ENCODE data around the gene PPM1H. TPM values are rescaled to one million over a fixed set of nuclear protein-coding genes. Genes with fewer than 3 reads are reported as not detected.

Gene PPM1H
- total RNA-seq, 2 donors from 2014 or later = 27.0 to 46.9 TPM

- WGBS = 97% methylated on average over 1 of the region's 1 CpG
- intact Hi-C loops (cut with DNase I) = no loop called here
- no peak for DNase-seq (ENCODE audit: low spot score)
- Histone ChIP-seq H3K4me1 (replicated peaks) (no peaks in the 10 kb centered on the region), H3K36me3 (no peaks in the 10 kb centered on the region), H3K27ac (peak overlapping the region in 1 of 2 donors; percentile 38), H3K4me3 (no peak overlapping the region), H3K27me3 (replicated peaks; ENCODE audit: insufficient read depth) (no peaks in the 10 kb centered on the region), H3K9me3 (no peaks in the 10 kb centered on the region)
- TF ChIP-seq POLR2A (IDR thresholded peaks at IDR 0.05) = no peak
- no peak for TF ChIP-seq POLR2AphosphoS5 (IDR thresholded peaks at IDR 0.05)
- no peak for TF ChIP-seq CTCF (IDR thresholded peaks at IDR 0.05)
These were observed 75.6 kb downstream of the PPM1H start for GRCh38 chr12:62859321-62859737.

- Histone ChIP-seq H3K4me1 (replicated peaks) (no peaks in the 10 kb centered on the region), H3K9me3 (no peaks in the 10 kb centered on the region), H3K4me3 (no peak overlapping the region), H3K36me3 (no peaks in the 10 kb centered on the region), H3K27me3 (replicated peaks; ENCODE audit: insufficient read depth) (no peaks in the 10 kb centered on the region), H3K27ac (no peak overlapping the region)
- TF ChIP-seq CTCF (IDR thresholded peaks at IDR 0.05) (no peak), POLR2A (IDR thresholded peaks at IDR 0.05) (no peak), POLR2AphosphoS5 (IDR thresholded peaks at IDR 0.05) (no peak)
- WGBS = 67% methylated on average over 1 of the region's 1 CpG
- no peak for DNase-seq (ENCODE audit: low spot score)
- intact Hi-C loops (cut with DNase I) = no loop called here
These were observed 78.5 kb downstream of the PPM1H start for GRCh38 chr12:62856454-62856853.

GRCh38 chr12:62854024-62854423 lies 80.9 kb downstream of the PPM1H start:
- Histone ChIP-seq H3K4me1 (replicated peaks) (no peaks in the 10 kb centered on the region), H3K9me3 (no peaks in the 10 kb centered on the region), H3K36me3 (no peaks in the 10 kb centered on the region), H3K4me3 (no peak overlapping the region), H3K27ac (no peak overlapping the region), H3K27me3 (replicated peaks; ENCODE audit: insufficient read depth) (no peaks in the 10 kb centered on the region)
- intact Hi-C loops (cut with DNase I) = no loop called here
- WGBS = 60% methylated on average over 4 of the region's 4 CpGs
- no peak for TF ChIP-seq POLR2AphosphoS5 (IDR thresholded peaks at IDR 0.05)
- no peak for TF ChIP-seq CTCF (IDR thresholded peaks at IDR 0.05)
- DNase-seq (ENCODE audit: low spot score) = no peak

GRCh38 chr12:62849398-62849797 lies 85.6 kb downstream of the PPM1H start:
- no peak for TF ChIP-seq CTCF (IDR thresholded peaks at IDR 0.05)
- no peak for TF ChIP-seq POLR2A (IDR thresholded peaks at IDR 0.05)
- no peak for TF ChIP-seq POLR2AphosphoS5 (IDR thresholded peaks at IDR 0.05)
- no peaks in the 10 kb centered on the region for H3K4me1 ChIP-seq (replicated peaks)
- no peak overlapping the region for H3K4me3 ChIP-seq
- no peaks in the 10 kb centered on the region for H3K27me3 ChIP-seq (replicated peaks; ENCODE audit: insufficient read depth)
- no peaks in the 10 kb centered on the region for H3K36me3 ChIP-seq
- no peak overlapping the region for H3K27ac ChIP-seq
- intact Hi-C loops (cut with DNase I) = no loop called here
- WGBS = 57% methylated on average over 1 of the region's 1 CpG
- no peak for DNase-seq (ENCODE audit: low spot score)
- no peaks in the 10 kb centered on the region for H3K9me3 ChIP-seq

GRCh38 chr12:62848418-62848817 lies 86.5 kb downstream of the PPM1H start:
- H3K27me3 ChIP-seq (replicated peaks; ENCODE audit: insufficient read depth) = no peaks in the 10 kb centered on the region
- H3K27ac ChIP-seq = no peak overlapping the region
- no peak for DNase-seq (ENCODE audit: low spot score)
- H3K4me1 ChIP-seq (replicated peaks) = no peaks in the 10 kb centered on the region
- 68% methylated on average over 2 of the region's 2 CpGs for WGBS
- intact Hi-C loops (cut with DNase I) = no loop called here
- H3K4me3 ChIP-seq = no peak overlapping the region
- no peaks in the 10 kb centered on the region for H3K9me3 ChIP-seq
- no peaks in the 10 kb centered on the region for H3K36me3 ChIP-seq
- TF ChIP-seq POLR2A (IDR thresholded peaks at IDR 0.05) (no peak), POLR2AphosphoS5 (IDR thresholded peaks at IDR 0.05) (no peak), CTCF (IDR thresholded peaks at IDR 0.05) (no peak)

Measured in prostate gland (tissue), 2 donors.